K562 (cell line): ENCODE measurements around the gene TBRG4.

Experiments used
- CBX2 ChIP-seq: fragments of 200-600 bp; sonication (generic); IDR thresholded peaks from one replicate; pipeline ENCODE4 v1.6.1; 2012; ENCODE audit warnings: mild to moderate bottlenecking, low read length, inconsistent platforms; ENCODE audit not compliant: insufficient read depth, poor library complexity, severe bottlenecking
- CEBPB ChIP-seq: fragments of 450-650 bp; IDR thresholded peaks from 2 replicates; pipeline ENCODE4 v1.6.1; 2016; ENCODE audit warnings: missing genetic modification characterization, missing compliant biosample characterization
- SP1 ChIP-seq: sonication (generic); formaldehyde crosslinking; IDR thresholded peaks from 2 replicates; pipeline ENCODE4 v1.8.1; 2022; ENCODE audit warnings: mild to moderate bottlenecking, missing genetic modification reagents
- USF2 ChIP-seq: sonication (generic); formaldehyde crosslinking; IDR thresholded peaks from 2 replicates; pipeline ENCODE4 v1.5.0; 2020; ENCODE audit warnings: missing genetic modification reagents
- YY1 ChIP-seq, 3 experiments: IDR thresholded peaks; 2 replicates each; pipeline ENCODE4 v1.6.1; 2011; ENCODE audit warnings: low read length in 2 of 3, mild to moderate bottlenecking in 2 of 3, moderate library complexity in 2 of 3, borderline replicate concordance in 1 of 3, control low read depth in 1 of 3, low read depth in 1 of 3; ENCODE audit not compliant: insufficient read depth in 3 of 3, insufficient replicate concordance in 2 of 3, control insufficient read depth in 1 of 3, insufficient read length in 1 of 3; ENCODE audit errors: extremely low read depth in 1 of 3
- TF ChIP-seq, protein P1 (sequence below), 3 experiments: IDR thresholded peaks in 2 of 3; conservative IDR thresholded peaks in 1 of 3; 2 replicates each; pipeline ENCODE4 v1.5.1; 2011 to 2012; ENCODE audit warnings: low read length in 3 of 3, mild to moderate bottlenecking in 3 of 3, control low read depth in 2 of 3, improper control_type of control experiment in 1 of 3, inconsistent platforms in 1 of 3, low read depth in 1 of 3, mixed read lengths in 1 of 3, moderate library complexity in 1 of 3; ENCODE audit not compliant: insufficient read depth in 2 of 3

- TF ChIP-seq YY1 (IDR thresholded peaks at IDR 0.05; ENCODE audit: borderline replicate concordance in 1 of 3, control insufficient read depth in 1 of 3, extremely low read depth in 1 of 3, insufficient read depth in 3 of 3, insufficient read length in 1 of 3, insufficient replicate concordance in 2 of 3, low read depth in 1 of 3, low read length in 2 of 3): peak; percentile 46 to 90 (median 84)
- TF ChIP-seq CBX2: no peak
- TF ChIP-seq SP1 (CRISPR knock-in tag): peak; percentile 96
- TF ChIP-seq, protein P1, sequence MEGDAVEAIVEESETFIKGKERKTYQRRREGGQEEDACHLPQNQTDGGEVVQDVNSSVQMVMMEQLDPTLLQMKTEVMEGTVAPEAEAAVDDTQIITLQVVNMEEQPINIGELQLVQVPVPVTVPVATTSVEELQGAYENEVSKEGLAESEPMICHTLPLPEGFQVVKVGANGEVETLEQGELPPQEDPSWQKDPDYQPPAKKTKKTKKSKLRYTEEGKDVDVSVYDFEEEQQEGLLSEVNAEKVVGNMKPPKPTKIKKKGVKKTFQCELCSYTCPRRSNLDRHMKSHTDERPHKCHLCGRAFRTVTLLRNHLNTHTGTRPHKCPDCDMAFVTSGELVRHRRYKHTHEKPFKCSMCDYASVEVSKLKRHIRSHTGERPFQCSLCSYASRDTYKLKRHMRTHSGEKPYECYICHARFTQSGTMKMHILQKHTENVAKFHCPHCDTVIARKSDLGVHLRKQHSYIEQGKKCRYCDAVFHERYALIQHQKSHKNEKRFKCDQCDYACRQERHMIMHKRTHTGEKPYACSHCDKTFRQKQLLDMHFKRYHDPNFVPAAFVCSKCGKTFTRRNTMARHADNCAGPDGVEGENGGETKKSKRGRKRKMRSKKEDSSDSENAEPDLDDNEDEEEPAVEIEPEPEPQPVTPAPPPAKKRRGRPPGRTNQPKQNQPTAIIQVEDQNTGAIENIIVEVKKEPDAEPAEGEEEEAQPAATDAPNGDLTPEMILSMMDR (IDR thresholded peaks at IDR 0.05 in 2 of 3, conservative IDR thresholded peaks at IDR 0.05 in 1 of 3; ENCODE audit: insufficient read depth in 2 of 3, low read depth in 1 of 3, low read length in 3 of 3): peak; percentile 57 to 73 (median 68)
- TF ChIP-seq CEBPB: no peak
- TF ChIP-seq USF2 (CRISPR knock-in tag): no peak
These were observed at the start of gene TBRG4 for GRCh38 chr7:45111298-45112223.
